Eye (tissue), 1 donor: Measurements from ENCODE around the gene JUND.

ENCODE experiments used
- DNase-seq: peaks from one replicate; pipeline ENCODE4 v3.0.0-alpha.2; 2015

Gene JUND

GRCh38 chr19:18233224-18233825, 48.1 kb downstream of the JUND start:
- peak; percentile 82 for DNase-seq

GRCh38 chr19:18232540-18233223, 48.7 kb downstream of the JUND start:
- DNase-seq, result peak; percentile 68

GRCh38 chr19:18231775-18232174, 49.6 kb downstream of the JUND start:
- DNase-seq, result no peak

- no peak for DNase-seq
Observed at GRCh38 chr19:18230941-18231734, 50.3 kb downstream of the JUND start.

- no peak for DNase-seq
Observed at GRCh38 chr19:18229915-18230314, 51.5 kb downstream of the JUND start.
